Right lobe of liver (tissue), 6 donors: ENCODE measurements around the gene PROB1. TPM values are rescaled to one million over a fixed set of nuclear protein-coding genes. Genes with fewer than 3 reads are reported as not detected.
"Not testable (repeated sequence)": the region's sequence is repeated elsewhere in the genome, so short reads cannot be mapped to it uniquely, and the experiment has no call there.

ENCODE experiments used
- ATAC-seq, 4 donors: fragments of 200-7000 bp; cut with Tn5 transposase; one replicate each; pipeline ENCODE4 v1.9.1; 2020; ENCODE audit warnings: mild to moderate bottlenecking in 4 of 4, moderate library complexity in 4 of 4
- DNase-seq, 3 donors: peaks; one replicate each; pipeline ENCODE4 v3.0.0-alpha.2; 2020
- H3K27ac ChIP-seq, 3 donors: fragments of 200-600 bp; one replicate each; pipeline ENCODE4 v1.8.0; 2022
- H3K27me3 ChIP-seq, 2 donors: fragments of 200-600 bp; one replicate each; pipeline ENCODE4 v1.8.0; 2022
- H3K36me3 ChIP-seq, 4 donors: fragments of 200-600 bp; sonication (generic) in 1 of 4; one replicate each; pipeline versions ENCODE4 v1.5.1 to v1.8.0; 2017 to 2022; ENCODE audit warnings: control low read depth in 1 of 4
- H3K4me1 ChIP-seq, 4 donors: fragments of 200-600 bp; sonication (generic) in 1 of 4; one replicate each; pipeline versions ENCODE4 v1.5.1 to v1.8.0; 2017 to 2022; ENCODE audit warnings: control low read depth in 1 of 4
- H3K4me3 ChIP-seq, 3 donors: fragments of 200-600 bp; one replicate each; pipeline ENCODE4 v1.8.0; 2022
- H3K9me3 ChIP-seq, 4 donors: fragments of 200-600 bp; sonication (generic) in 1 of 4; one replicate each; pipeline versions ENCODE4 v1.5.1 to v1.8.0; 2017 to 2022; ENCODE audit warnings: control low read depth in 1 of 4
- POLR2A ChIP-seq: fragments of 450-650 bp; IDR thresholded peaks from one replicate; pipeline ENCODE4 v1.6.1; 2017; ENCODE audit warnings: antibody characterized with exemption, mild to moderate bottlenecking
- WGBS: methylation state at CpG from one replicate; pipeline ENCODE4 v1.1.6; 2018; ENCODE audit warnings: low coverage, low lambda C conversion rate; ENCODE audit not compliant: insufficient coverage; ENCODE audit errors: missing lambda C conversion rate; 5-methylcytosine and 5-hydroxymethylcytosine counted together
- intact Hi-C, 2 donors: fragments of 100-400 bp; cut with DNase I; formaldehyde crosslinking; loops; one replicate each; pipeline versions ENCODE4 v1.11.2 to v1.14.1; 2022
- long read RNA-seq: library from polyadenylated mRNA; unstranded; transcript quantifications from one replicate; pipeline ENCODE4 v2.0.0, GENCODE V29; 2019
- total RNA-seq, 6 experiments: library from RNA; depleted of rRNA in 2 of 6; stranded (reverse); fragments of >200 nt in 2 of 6; fragmentation: NEBNext Ultra II Directional in 3 of 6; extraction: Animal tissue kit (Norgen Biotek cat#: 25700) in 3 of 6; gene quantifications; one replicate each; pipeline versions ENCODE4 v1.1.0 to v1.2.4, GENCODE V29; 2016 to 2023
- TF ChIP-seq, protein P1 (sequence below), 4 donors: fragments of 200-600 bp in 3 of 4; fragments of 450-650 bp in 1 of 4; IDR thresholded peaks; one replicate each; pipeline versions ENCODE4 v1.5.1 to v1.8.0; 2016 to 2022; ENCODE audit warnings: antibody characterized with exemption in 4 of 4, mild to moderate bottlenecking in 2 of 4
- donor health status: DM: no; HTN: yes; CAD: no.
- donor health status: DM: no; HTN: no; CAD: no.
- donor health status: DM: no; HTN: no; CAD: no.
- donor health status: DM: no; HTN: yes; CAD: no.
- donor health status: DM: no; HTN: yes; CAD: no.

Gene PROB1, protein sequence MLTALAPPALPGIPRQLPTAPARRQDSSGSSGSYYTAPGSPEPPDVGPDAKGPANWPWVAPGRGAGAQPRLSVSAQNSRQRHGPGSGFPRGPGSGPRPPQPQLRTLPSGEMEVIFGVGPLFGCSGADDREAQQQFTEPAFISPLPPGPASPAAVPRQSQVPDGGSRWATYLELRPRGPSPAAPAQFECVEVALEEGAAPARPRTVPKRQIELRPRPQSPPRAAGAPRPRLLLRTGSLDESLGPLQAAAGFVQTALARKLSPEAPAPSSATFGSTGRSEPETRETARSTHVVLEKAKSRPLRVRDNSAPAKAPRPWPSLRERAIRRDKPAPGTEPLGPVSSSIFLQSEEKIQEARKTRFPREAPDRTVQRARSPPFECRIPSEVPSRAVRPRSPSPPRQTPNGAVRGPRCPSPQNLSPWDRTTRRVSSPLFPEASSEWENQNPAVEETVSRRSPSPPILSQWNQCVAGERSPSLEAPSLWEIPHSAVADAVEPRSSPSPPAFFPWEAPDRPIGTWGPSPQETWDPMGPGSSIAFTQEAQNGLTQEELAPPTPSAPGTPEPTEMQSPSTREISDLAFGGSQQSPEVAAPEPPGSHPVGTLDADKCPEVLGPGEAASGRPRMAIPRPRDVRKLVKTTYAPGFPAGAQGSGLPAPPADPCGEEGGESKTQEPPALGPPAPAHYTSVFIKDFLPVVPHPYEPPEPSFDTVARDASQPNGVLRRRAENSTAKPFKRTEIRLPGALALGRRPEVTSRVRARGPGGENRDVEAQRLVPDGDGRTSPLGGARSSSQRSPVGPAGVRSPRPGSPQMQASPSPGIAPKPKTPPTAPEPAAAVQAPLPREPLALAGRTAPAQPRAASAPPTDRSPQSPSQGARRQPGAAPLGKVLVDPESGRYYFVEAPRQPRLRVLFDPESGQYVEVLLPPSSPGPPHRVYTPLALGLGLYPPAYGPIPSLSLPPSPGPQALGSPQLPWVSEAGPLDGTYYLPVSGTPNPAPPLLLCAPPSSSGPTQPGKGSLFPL
- total RNA-seq: under 1 TPM; 0.25 to 0.51 (median 0.41) TPM
- long read RNA-seq: 0 reads

- 45% methylated on average over 14 of the region's 76 CpGs for WGBS
- peaks cover 0 to 19% of the 10 kb centered on the region in 2 donors for H3K27me3 ChIP-seq
- H3K36me3 ChIP-seq: no peaks in the 10 kb centered on the region
- DNase-seq (peak in 1 of 3 donors; percentile 48), ATAC-seq (peak; percentile 35 to 61 (median 41))
- intact Hi-C loops: no loop called here
- H3K4me1 ChIP-seq: peaks cover 0 to 21% (median 4%) of the 10 kb centered on the region in 4 donors
- peak within 1 kb of the TSS; percentile 10 to 57 (median 48) for H3K27ac ChIP-seq
- H3K4me3 ChIP-seq: peak within 1 kb of the TSS; percentile 33 to 40 (median 39)
- no peaks in the 10 kb centered on the region for H3K9me3 ChIP-seq
- peak; percentile 15 for TF ChIP-seq POLR2A
- TF ChIP-seq, protein P1, sequence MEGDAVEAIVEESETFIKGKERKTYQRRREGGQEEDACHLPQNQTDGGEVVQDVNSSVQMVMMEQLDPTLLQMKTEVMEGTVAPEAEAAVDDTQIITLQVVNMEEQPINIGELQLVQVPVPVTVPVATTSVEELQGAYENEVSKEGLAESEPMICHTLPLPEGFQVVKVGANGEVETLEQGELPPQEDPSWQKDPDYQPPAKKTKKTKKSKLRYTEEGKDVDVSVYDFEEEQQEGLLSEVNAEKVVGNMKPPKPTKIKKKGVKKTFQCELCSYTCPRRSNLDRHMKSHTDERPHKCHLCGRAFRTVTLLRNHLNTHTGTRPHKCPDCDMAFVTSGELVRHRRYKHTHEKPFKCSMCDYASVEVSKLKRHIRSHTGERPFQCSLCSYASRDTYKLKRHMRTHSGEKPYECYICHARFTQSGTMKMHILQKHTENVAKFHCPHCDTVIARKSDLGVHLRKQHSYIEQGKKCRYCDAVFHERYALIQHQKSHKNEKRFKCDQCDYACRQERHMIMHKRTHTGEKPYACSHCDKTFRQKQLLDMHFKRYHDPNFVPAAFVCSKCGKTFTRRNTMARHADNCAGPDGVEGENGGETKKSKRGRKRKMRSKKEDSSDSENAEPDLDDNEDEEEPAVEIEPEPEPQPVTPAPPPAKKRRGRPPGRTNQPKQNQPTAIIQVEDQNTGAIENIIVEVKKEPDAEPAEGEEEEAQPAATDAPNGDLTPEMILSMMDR (IDR thresholded peaks at IDR 0.05): no peak
Measured at GRCh38 chr5:139394654-139395566, at the start of gene PROB1. TSS of gene PROB1 (minus strand) at chr5:139395104. CDS start at chr5:139395081, 23 bp downstream.

DNA sequence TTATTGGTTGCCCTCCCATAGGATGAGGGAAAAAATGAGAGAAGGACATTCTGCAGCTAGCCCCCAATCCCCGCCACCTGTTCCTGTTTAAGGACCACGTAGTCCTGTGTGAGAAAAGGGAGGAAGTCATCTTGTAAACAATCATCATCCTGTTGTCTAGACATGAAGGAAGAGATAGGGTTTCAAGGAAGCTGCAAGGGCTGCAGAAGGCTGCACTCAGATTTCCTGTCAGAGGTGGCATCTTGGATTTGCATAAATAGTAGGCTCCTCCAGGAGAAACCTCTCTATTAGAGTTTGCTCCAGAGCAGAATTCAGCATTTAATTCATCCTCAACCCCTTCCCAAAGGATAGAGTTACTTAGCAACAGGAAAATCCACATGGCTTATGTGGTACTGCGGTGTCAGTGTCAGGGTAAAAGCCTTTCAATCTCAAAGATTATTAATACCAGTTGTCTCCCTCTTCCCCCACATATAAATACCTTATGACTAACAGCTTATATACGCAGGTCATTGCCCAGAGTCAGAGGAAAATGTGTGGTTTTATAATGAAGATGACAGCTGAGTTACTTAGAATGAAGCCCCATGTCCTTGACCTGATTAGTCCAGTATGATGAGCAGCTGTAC lies 49.0 kb upstream of the PROB1 start:
- Histone ChIP-seq H3K27me3 (no peaks in the 10 kb centered on the region), H3K36me3 (no peaks in the 10 kb centered on the region), H3K27ac (no peak overlapping the region), H3K9me3 (no peaks in the 10 kb centered on the region), H3K4me3 (no peak overlapping the region), H3K4me1 (no peaks in the 10 kb centered on the region)
- WGBS: 57% methylated on average over 3 of the region's 4 CpGs
- ATAC-seq: peak in 1 of 4 donors; percentile 2
- TF ChIP-seq, protein P1 (IDR thresholded peaks at IDR 0.05): no peak
- TF ChIP-seq POLR2A: no peak
- no peak for DNase-seq
- intact Hi-C loops: no loop called here

GRCh38 chr5:139440416-139440815 lies 45.5 kb upstream of the PROB1 start:
- H3K9me3 ChIP-seq, H3K4me3 ChIP-seq, ATAC-seq, H3K4me1 ChIP-seq, H3K27ac ChIP-seq, H3K36me3 ChIP-seq, H3K27me3 ChIP-seq, intact Hi-C loops: not testable (repeated sequence)
- 79% methylated on average over 4 of the region's 17 CpGs for WGBS
- DNase-seq: peak in 1 of 3 donors; percentile 31

DNA sequence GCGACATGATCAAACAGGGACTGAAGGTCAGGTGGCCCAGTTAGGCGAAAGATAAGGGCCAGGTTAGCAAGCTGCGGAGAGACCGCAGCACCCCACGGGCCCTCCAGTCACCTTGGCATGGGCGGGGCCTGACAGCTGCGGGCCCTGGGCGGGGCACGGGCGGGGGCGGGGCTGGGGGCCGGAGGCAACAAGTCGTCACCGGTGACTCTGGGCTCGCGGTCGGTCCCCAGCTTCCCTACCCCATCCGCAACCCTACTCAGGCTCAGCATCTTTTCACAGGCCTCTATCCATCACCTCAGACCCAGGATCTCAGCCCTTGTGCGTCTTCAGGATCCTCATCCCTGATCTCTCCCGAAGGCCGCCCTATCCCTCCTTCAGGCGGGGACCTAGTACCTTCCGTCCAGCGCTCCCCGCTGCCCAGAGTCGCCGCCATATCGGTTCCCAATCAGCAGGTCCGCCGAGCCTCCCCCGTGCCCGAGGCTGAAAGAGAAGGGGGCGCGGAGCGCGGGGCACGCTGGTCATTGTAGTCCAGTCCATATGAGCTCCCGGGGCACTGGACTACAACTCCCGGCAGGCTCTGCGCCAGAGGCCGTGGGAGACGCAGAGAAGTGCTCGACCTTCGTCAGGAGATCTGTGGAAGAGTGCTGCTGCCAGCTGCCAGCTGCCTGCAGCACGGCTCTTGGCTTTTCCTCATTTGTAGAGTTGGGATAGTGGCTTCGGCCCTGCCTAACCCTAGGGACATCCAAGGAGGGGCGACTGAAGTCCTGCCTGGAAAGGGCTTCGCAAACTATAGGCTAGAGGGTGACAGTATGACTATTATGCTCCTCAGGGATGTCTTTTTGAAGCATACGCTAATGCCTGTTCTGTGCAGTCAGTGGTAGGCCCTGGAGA lies 44.4 kb upstream of the PROB1 start, which contains the start of gene DNAJC18:
Gene DNAJC18 (minus strand): TSS at position 513 of the 891 bp plus-strand sequence. CDS start 80 bp downstream, at position 433.
- peaks cover 0 to 3% (median under 1%) of the 10 kb centered on the region in 4 donors for H3K4me1 ChIP-seq
- H3K4me3 ChIP-seq: peak within 1 kb of the TSS; percentile 66 to 94 (median 76)
- ATAC-seq (peak; percentile 98 to 99 (median 98)), DNase-seq (peak; percentile 88 to 93 (median 91))
- no peak for TF ChIP-seq POLR2A
- H3K27ac ChIP-seq: peak within 1 kb of the TSS; percentile 77 to 89 (median 78)
- 6% methylated on average over 13 of the region's 49 CpGs for WGBS
- H3K36me3 ChIP-seq: no peaks in the 10 kb centered on the region
- no peaks in the 10 kb centered on the region for H3K9me3 ChIP-seq
- intact Hi-C loops: no loop called here
- no peaks in the 10 kb centered on the region for H3K27me3 ChIP-seq
